NCI-H2081 treated with DMSO at 0.1 percent for 48 hours (cell line): Measurements from ENCODE around the gene MCTP1.

Experiments used
- DNase-seq: peaks from one replicate; lab custom pipeline; 2025; lab: John Stamatoyannopoulos, UW

MCTP1 gene

GRCh38 chr5:95114902-95115301, 170.0 kb downstream of the MCTP1 start:
- no peak for DNase-seq

DNA sequence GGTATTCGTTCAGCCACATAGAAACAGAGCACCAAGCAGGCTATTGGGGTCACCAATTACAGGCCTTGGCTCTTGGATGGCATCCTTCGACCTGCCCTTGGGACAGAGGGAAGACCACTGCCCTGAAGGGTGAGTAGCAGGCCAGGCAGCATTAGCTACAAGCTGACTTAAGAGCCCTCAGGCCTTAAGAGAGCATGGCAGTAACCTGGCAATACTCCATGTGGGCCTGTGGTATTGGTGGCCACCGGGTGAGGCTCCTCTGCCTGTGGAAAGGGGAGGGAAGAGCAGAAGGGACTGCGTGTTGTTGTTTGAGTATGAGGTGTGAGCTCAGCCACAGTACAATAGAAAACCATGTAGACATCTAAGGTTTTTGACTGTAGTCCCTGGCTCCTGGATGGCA, 170.6 kb downstream of the MCTP1 start:
- DNase-seq, result no peak

- DNase-seq, result no peak
These were observed 171.4 kb downstream of the MCTP1 start for GRCh38 chr5:95113489-95113888.

DNA sequence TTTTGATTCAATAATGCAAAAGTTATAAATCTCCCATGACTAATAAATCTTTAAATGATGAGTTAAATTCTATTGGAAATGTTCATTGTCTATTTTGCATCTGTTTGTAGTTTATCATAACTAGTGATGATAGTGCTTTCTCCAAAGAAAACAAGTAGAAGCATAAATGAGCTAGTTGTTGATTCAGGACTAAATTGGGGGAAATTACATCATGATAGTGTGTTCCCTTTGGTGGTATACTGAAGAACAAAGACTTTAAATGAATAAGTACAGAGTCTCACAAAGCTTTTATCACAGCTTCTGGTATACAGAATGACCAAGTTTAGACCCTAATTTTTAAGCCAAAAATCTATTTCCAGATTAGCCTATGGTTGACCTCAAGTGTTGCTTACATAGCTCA, 173.8 kb downstream of the MCTP1 start:
- DNase-seq, result no peak

DNA sequence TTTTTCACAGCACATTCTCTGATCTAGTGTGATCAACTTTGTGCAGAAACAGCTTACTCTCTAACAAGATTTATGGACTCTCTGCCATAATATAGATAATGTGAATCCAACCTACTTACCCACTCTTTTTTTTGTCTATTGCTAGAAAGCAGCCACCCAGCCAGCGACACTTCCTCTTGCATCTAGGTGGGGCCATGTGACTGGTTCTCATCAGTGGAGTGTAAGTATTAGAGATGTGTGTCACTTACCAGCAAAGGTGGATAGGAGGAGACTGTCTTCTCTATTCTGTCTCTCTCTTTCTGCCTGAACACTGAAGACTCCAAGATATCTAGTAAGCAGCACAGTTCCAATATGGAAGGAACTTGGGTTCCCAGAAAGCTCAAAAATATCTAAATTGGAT, 174.8 kb downstream of the MCTP1 start:
- DNase-seq, result no peak

DNA sequence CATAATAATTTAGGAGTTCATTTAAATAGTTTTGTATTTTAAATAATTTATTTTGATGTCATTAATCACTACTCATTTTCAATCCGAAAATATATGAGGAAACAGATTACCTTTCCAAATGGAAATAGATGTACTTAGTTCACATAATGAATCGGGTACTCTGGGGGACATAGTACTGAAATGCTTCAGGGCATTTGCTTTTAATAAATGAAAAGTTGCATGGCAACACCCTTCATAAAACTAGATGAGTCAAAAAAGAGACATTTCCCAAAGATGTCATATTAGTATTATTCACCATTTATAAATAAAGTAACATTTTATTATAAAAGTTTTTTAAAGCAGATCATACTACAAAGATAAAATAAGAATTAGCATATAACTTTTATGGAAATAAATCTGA, 177.8 kb downstream of the MCTP1 start:
- no peak for DNase-seq

DNA sequence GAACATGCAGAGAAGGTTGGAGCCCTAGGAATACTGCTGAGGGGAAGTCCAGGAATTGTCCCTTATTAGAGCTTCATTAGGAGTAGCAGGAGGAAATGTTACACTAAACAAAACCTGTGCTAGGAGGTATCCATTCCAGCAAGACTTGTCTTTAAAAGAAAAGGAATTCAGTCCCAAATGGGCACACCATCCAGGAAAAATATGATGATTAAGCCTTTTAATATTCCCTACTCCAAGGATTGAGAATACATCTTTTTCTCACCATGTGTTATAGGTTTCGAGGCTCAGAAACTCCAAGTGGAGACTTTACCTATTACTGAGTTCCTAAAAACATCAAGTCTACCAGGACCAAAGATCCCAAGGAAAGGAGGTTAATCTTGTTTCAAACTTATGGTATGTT, 179.3 kb downstream of the MCTP1 start:
- DNase-seq, result no peak

GRCh38 chr5:95102687-95103086, 182.2 kb downstream of the MCTP1 start:
- DNase-seq, result no peak

DNA sequence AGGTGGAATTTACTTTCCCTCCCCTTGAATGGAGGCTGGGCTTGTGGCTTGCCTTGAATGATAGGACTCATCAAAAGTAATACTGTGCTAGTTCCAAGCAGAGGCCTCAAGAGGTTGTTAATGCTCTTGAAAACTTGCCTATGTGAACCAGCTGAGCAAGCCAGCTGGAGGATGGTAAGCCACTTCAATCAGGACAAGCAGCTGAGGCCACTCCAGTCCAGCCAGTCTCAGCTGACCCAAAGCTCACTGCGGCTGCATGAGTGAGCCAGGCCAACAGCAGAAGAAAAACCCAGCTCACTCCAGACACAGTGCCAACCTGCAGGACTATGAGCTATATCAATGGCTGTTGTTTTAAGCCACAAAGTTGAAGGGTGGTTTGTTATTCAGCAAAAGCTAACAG, 182.8 kb downstream of the MCTP1 start:
- no peak for DNase-seq

DNA sequence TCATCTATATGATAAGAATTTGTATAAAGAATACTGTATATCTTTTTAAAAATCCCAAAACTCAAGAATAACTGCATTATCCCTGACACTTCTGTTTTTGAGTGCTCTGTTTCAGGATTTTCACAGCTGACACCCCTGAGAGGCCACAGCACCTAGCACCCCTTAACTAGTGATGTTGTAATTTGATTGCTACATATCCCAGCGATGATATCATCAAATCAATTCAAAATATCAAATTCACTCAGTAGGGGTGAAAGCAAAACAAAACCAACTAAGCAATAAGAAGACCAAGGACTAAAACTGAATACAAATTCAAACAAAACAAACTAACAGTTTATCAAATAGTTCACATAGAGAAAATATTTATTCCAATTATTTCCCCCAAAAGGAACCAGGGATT, 184.3 kb downstream of the MCTP1 start:
- no peak for DNase-seq

DNA sequence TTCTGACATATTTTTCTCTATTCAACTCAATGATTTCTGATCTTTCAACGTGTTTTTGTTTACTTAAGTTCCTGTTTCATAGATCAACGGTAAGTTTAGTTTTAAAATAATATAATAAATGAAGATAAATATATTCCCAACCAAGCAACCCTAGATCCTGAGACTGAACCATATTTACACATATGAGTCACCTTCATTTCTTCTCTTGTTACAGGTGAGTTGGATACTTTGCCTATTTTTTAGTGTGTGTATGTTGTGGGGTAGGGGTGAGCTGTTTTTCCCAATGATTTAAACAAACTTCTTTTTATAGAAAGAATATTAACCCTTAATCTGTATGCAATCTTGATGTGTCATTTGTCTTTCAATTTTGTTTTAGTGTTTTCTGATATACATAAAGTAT, 186.9 kb downstream of the MCTP1 start:
- DNase-seq, result no peak

- DNase-seq, result no peak
These were observed 191.7 kb downstream of the MCTP1 start for GRCh38 chr5:95093211-95093610.

DNA sequence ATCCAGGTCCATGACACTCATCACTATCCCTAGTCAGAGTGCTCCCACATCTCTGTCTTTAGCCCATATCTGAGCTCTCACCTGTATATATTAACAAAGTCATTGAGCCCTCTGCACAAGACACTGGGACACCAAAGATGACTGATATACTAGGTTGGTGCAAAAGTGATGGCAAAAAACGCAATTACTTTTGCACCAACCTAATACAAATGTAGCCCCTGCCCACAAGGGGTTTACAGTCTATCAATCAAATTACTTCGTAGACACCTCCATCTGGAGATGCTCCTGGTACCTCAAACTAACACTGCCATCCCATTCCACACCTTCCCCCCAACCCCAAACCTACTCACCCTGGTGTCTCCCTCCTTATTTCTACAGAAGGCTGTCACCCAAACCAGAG, 194.1 kb downstream of the MCTP1 start:
- no peak for DNase-seq

DNA sequence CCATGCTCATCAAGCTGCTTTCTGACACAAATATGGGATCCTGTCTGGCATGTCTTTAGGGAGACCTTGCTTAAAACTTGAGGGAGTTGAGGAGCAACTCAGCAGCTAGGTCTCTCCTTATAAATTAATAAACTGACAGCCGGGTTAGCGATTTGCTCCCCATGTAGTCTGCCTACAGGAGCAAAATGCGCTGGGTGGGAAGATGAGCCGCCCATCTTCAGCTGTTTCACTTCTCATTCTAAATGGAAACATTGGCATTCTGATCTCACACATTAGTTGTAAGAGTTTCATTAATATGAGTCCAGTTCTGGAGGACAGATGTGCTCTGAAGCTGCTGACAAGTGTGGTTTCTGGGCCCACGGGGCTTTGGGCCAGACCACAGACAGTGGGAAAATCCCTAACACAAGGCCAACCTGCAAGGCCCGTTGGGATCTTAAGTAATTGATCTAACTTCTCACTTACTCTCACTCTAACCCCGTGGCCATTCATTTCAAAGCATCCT, 197.0 kb downstream of the MCTP1 start:
- DNase-seq, result no peak

- no peak for DNase-seq
These were observed 197.7 kb downstream of the MCTP1 start for GRCh38 chr5:95086927-95087815.

- DNase-seq, result no peak
These were observed 200.1 kb downstream of the MCTP1 start for GRCh38 chr5:95084757-95085156.

DNA sequence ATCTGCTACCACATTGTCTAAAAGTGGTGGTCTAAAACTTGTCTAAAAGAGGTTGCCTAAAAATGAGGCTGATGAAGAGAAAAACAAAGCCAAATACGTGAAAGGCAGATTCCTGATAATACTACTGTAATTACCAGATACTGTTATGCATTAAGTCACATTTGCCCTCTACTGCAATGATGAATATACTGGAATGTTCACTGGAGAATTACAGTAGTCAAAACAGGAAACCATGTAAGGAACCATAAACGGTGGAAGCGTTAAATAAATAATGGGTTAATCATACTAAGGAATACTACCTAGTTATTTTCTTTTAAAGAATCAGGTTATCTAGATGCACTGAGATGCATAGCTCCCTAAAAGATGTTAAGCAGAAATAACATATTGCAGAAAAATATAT, 201.3 kb downstream of the MCTP1 start:
- DNase-seq, result no peak

GRCh38 chr5:95081982-95082381, 202.9 kb downstream of the MCTP1 start:
- no peak for DNase-seq

GRCh38 chr5:95081500-95081960, 203.4 kb downstream of the MCTP1 start:
- DNase-seq, result no peak

- DNase-seq, result no peak
These were observed 204.5 kb downstream of the MCTP1 start for GRCh38 chr5:95080441-95080840.

DNA sequence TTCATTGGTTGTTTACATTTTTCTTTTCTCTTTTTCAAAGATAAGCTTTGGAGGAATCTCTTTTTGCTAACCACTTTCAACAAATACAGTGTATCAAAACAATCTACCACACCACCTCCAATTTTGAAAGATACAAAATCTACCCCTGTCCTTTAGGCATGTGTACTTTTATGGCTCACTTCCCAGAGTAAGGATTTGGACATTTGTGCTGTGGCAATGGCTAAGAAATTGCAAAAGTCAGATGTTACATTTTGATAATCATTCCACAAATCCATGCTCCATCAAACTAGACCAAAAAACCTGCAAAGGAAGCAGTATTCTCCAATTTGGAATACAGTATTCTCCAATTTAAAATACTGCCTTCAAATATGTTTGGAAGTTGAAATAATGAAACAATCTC, 204.9 kb downstream of the MCTP1 start:
- no peak for DNase-seq

- no peak for DNase-seq
These were observed 206.0 kb downstream of the MCTP1 start for GRCh38 chr5:95078868-95079267.

GRCh38 chr5:95076395-95077185, 208.3 kb downstream of the MCTP1 start:
- DNase-seq, result no peak
